ENCODE measurements around the gene AMPD2.

DNA sequence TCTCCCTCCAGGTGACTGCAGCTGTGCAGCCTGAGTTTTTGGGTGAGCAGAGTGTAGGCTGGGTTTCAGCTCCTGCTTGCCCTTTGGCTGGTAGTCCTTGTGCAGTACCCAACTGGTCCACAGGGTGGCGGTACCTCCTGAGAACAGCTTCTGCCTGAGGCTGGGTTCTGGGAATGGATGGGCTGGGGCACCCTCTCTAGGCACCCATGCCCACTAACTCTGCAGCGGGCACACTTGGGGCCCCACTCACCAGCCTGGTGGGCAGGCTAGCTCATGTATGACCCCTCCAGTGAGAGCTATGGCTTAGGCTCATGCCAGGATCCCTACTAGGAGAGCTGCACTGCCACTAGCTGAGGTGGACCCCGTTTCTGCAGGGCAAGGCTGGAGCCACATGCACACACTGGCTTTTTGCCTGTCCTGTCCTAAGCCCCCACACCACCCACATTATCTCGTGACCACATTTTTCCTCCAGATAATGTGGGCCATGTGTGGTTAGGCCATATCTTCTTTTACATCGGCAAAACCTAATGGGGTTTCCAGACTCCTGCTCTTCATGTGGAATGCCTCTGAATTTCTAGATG is 20.7 kb downstream of the AMPD2 start:
- TF ChIP-seq POLR2A (IDR thresholded peaks at IDR 0.05) (no peak), CTCF (IDR thresholded peaks at IDR 0.05 in 8 of 11, conservative IDR thresholded peaks at IDR 0.05 in 3 of 11) (peak; percentile 80 to 99 (median 97)), POLR2AphosphoS5 (IDR thresholded peaks at IDR 0.05) (peak; percentile 16 to 34 (median 17))

All from spleen (tissue), 7 donors.